ENCODE data around the gene C9orf85.
"Not testable (repeated sequence)": the region's sequence is repeated elsewhere in the genome, so short reads cannot be mapped to it uniquely, and the experiment has no call there.

C9orf85 gene

GRCh38 chr9:71895117-71895516 lies 16.3 kb upstream of the C9orf85 start:
- H3K27ac ChIP-seq, result no peak overlapping the region
- no peak for TF ChIP-seq CTCF (conservative IDR thresholded peaks at IDR 0.05)

GRCh38 chr9:71895955-71896354 lies 15.5 kb upstream of the C9orf85 start:
- TF ChIP-seq CTCF (conservative IDR thresholded peaks at IDR 0.05), result no peak
- H3K27ac ChIP-seq, result no peak overlapping the region

- no peak for TF ChIP-seq CTCF (conservative IDR thresholded peaks at IDR 0.05)
- no peak overlapping the region for H3K27ac ChIP-seq
These were observed 14.7 kb upstream of the C9orf85 start for GRCh38 chr9:71896761-71897160.

- no peak overlapping the region for H3K27ac ChIP-seq
These were observed 13.9 kb upstream of the C9orf85 start for GRCh38 chr9:71897577-71897976.

GRCh38 chr9:71898756-71899155 lies 12.7 kb upstream of the C9orf85 start:
- H3K27ac ChIP-seq, result not testable (repeated sequence)

More at GRCh38 chr9:71897577-71897976, 13.9 kb upstream of the C9orf85 start:
- no peak for TF ChIP-seq CTCF (conservative IDR thresholded peaks at IDR 0.05)

- no peak overlapping the region for H3K27ac ChIP-seq
- no peak for TF ChIP-seq CTCF (conservative IDR thresholded peaks at IDR 0.05)
These were observed 9.5 kb upstream of the C9orf85 start for GRCh38 chr9:71901695-71902597.

- H3K27ac ChIP-seq, result no peak overlapping the region
- no peak for TF ChIP-seq CTCF (conservative IDR thresholded peaks at IDR 0.05)
These were observed 7.4 kb upstream of the C9orf85 start for GRCh38 chr9:71904076-71904475.

- TF ChIP-seq CTCF (conservative IDR thresholded peaks at IDR 0.05), result no peak
- H3K27ac ChIP-seq, result 0 out of 2 replicates have a peak overlapping the region, but pooled peaks have one; percentile 94
These were observed 2.6 kb upstream of the C9orf85 start for GRCh38 chr9:71908825-71909224.

All from VCaP (cell line).